Bronchial epithelial cell (primary cell): ENCODE measurements around the gene PVALB. TPM values are rescaled to one million over a fixed set of nuclear protein-coding genes. Genes with fewer than 3 reads are reported as not detected.

Source experiments
- DNase-seq: peaks from one replicate; pipeline ENCODE4 v3.0.0-alpha.2; 2010; ENCODE audit warnings: low read depth
- FAIRE-seq: peaks from 2 replicates; lab custom pipeline; 2011; peaks lifted over from hg19 to GRCh38; lab: Jason Lieb, UNC
- H3K27me3 ChIP-seq: 2 replicates; pipeline ENCODE4 v1.5.1; 2011; ENCODE audit warnings: low read length; ENCODE audit not compliant: control insufficient read depth, insufficient read depth
- H3K36me3 ChIP-seq: 2 replicates; pipeline ENCODE4 v1.5.1; 2011; ENCODE audit warnings: low read length; ENCODE audit not compliant: control insufficient read depth, insufficient read depth
- H3K4me3 ChIP-seq: 2 replicates; pipeline ENCODE4 v1.5.1; 2011; ENCODE audit warnings: mild to moderate bottlenecking, low read depth, low read length, control low read depth
- total RNA-seq: library from RNA; depleted of rRNA; stranded (reverse); fragments of >200 nt; gene quantifications from 2 replicates; pipeline ENCODE4 v1.2.1, GENCODE V29; 2014
- TF ChIP-seq, protein P1 (sequence below): IDR thresholded peaks from 2 replicates; pipeline ENCODE4 v1.5.1; 2011; ENCODE audit warnings: mild to moderate bottlenecking, moderate library complexity, low read length, control low read depth, inconsistent platforms; ENCODE audit not compliant: insufficient read depth, severe bottlenecking

PVALB gene
- total RNA-seq, 1 donor from 2014 or later = not detected

DNA sequence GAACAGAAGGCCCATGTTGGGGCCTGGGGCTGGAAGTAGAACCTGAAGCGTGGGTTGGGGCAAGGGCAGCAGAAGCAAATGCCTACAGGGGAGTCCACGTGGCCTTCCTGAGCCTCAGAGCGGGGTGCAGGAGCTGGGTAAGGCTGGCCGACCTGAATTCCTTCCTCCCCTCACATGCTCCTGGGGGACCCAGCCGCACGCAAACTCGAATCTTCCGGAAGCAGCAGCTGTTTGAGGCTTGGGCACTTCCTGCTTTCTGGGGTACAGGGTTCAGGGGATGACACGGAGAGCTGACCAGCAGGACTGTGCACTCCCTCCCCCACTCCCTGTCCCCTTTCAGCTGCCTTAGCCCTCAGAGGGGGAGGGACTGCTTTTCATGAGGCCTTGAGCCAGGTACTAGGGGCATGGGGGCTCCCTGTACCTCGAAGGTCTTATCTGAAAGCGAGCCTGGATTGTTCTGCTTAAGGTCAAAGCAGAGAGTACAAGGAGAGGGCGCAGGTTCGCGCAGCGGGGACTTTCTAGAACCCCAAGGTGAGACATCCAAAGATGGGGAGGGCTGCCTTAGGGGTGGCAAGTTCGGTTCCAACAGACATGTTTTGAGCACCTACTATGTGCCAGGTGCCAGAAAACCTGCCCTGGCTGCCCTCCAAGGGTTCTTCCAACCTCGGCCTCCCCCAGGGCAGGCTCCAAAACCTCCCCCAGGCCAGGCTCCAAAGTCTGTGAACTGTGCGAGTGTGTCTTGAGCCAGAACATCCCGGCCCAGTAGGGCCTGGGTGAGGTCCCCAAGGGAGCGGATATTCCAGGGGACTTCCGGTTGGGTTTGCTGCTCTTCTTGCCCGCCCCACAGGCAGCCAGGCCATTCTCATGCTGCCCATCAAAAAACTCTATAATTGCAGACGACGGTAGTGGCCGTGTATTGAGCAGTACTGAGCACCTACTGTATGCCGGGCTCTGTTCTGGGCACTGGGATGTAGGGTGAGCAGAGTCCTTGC is 45.7 kb upstream of the PVALB start:
- no peak for FAIRE-seq

DNA sequence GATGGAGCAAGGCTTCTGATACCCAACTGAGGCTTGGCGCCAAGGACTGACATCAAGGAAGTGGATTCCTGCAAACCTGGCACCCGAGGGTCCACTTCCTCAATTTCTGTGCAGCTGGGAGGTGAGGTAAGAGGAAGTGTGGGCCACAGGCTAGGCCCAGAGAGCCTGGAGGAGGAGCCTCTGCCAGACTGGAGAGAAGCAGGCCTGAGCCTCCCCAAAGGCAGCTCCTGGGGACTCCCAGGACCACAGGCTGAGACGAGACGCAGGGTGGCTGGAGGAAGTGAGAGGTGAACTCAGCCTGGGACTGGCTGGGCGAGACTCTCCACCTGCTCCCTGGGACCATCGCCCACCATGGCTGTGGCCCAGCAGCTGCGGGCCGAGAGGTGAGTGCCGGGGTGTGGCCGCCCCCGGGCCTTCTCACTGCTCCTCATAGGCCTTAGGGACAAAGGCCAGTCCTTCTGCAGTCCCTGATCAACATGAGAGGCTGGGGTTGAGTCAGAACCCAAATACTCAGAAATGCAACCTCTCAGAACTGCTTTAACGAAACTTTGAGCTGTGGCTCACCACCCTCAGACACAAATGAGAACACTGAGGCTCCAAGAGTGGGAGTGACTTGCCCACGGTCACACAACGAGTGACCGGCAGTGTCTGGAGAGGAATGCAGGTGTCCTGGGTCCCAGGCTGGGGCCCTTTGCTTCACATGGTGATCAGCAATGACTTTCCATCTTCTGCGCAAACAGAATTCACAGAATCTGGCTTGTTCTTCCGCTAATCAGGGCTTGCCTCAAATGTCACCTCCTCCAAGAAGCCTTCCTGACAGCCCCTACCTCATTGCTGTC is 44.2 kb upstream of the PVALB start, which contains the start of gene NCF4:
NCF4 (plus strand) TSS at position 186 of the 839 bp plus-strand sequence; CDS start at position 352, 166 bp downstream.
- H3K27me3 ChIP-seq = no peaks in the 10 kb centered on the region
- FAIRE-seq = no peak
- DNase-seq = no peak
- H3K36me3 ChIP-seq = no peaks in the 10 kb centered on the region
- TF ChIP-seq, protein P1, sequence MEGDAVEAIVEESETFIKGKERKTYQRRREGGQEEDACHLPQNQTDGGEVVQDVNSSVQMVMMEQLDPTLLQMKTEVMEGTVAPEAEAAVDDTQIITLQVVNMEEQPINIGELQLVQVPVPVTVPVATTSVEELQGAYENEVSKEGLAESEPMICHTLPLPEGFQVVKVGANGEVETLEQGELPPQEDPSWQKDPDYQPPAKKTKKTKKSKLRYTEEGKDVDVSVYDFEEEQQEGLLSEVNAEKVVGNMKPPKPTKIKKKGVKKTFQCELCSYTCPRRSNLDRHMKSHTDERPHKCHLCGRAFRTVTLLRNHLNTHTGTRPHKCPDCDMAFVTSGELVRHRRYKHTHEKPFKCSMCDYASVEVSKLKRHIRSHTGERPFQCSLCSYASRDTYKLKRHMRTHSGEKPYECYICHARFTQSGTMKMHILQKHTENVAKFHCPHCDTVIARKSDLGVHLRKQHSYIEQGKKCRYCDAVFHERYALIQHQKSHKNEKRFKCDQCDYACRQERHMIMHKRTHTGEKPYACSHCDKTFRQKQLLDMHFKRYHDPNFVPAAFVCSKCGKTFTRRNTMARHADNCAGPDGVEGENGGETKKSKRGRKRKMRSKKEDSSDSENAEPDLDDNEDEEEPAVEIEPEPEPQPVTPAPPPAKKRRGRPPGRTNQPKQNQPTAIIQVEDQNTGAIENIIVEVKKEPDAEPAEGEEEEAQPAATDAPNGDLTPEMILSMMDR = no peak
- H3K4me3 ChIP-seq = no peak within 1 kb of the TSS

More for the DNA sequence above, 45.7 kb upstream of the PVALB start:
- Histone ChIP-seq H3K4me3 (no peak overlapping the region), H3K27me3 (no peaks in the 10 kb centered on the region), H3K36me3 (no peaks in the 10 kb centered on the region)
- TF ChIP-seq, protein P1 = no peak
- DNase-seq = no peak

DNA sequence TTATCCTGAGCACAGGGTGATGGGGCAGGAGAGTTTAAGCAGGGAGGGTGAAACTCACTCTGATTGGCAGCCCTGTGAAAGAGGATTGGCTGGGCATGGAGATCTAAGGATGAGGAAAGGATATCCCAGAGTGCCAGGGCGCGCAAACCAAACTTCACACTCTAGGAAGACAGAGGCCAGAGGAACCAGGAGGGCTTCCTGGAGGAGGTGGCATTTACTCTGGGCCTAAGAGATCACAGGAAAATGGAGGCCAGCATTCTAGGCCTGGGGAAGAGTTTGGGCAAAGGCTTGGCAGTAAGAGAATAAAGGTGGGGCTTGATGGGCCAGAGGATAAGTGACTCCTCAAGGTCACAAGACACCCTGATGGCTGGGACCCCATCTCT is 43.6 kb upstream of the PVALB start:
- FAIRE-seq = no peak

DNA sequence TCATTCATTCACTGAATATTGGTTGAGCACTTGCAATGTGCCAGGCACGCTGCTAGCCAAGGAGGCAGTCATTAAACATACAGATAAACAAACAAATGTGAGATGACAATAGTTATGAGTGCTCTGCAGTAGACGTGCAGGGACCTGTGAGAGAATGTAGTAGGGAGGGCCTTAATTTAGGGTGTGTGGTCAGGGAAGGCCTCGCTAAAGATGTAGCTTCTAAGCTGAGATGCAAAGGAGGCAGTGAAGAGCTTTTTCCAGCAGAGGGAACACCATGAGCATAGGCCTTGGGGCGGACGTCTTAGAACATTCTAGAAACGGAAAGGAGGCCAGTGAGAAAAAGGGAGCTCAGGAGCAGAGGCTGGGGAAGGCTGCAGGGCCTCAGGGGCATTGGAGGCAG is 43.2 kb upstream of the PVALB start:
- Histone ChIP-seq H3K27me3 (no peaks in the 10 kb centered on the region), H3K36me3 (no peaks in the 10 kb centered on the region), H3K4me3 (no peak overlapping the region)
- DNase-seq = peak; percentile 90
- FAIRE-seq = peak; percentile 95
- TF ChIP-seq, protein P1 = peak; percentile 50

More for the DNA sequence above, 43.6 kb upstream of the PVALB start:
- no peak overlapping the region for H3K4me3 ChIP-seq
- DNase-seq = no peak
- TF ChIP-seq, protein P1 = no peak
- H3K36me3 ChIP-seq = no peaks in the 10 kb centered on the region
- H3K27me3 ChIP-seq = no peaks in the 10 kb centered on the region

DNA sequence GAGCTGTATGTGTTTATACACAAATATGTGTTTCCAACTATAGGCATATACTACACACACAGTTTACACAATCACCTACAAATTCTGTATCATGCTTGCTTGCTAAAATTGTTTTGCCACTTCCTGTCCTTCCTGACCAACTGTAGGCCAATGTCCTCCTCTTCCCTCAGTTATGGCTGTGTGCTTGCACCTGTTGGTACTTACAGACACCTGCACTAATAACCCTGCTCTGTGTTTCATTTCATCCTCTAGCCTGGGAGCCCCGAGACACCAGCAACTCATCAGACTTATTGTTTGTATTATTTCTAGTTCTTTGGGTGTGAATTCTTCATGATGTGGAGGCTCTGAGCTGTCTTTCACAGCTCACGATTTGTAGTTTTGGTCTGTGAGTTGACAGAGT is 42.1 kb upstream of the PVALB start:
- TF ChIP-seq, protein P1 = no peak
- DNase-seq (no peak), FAIRE-seq (no peak)
- Histone ChIP-seq H3K27me3 (no peaks in the 10 kb centered on the region), H3K36me3 (no peaks in the 10 kb centered on the region), H3K4me3 (no peak overlapping the region)
